EL (cell line): ENCODE results near the gene IL1A.

Source experiments
- DNase-seq: peaks from one replicate; pipeline ENCODE4 v3.0.0-alpha.2; 2016

The IL1A gene

DNA sequence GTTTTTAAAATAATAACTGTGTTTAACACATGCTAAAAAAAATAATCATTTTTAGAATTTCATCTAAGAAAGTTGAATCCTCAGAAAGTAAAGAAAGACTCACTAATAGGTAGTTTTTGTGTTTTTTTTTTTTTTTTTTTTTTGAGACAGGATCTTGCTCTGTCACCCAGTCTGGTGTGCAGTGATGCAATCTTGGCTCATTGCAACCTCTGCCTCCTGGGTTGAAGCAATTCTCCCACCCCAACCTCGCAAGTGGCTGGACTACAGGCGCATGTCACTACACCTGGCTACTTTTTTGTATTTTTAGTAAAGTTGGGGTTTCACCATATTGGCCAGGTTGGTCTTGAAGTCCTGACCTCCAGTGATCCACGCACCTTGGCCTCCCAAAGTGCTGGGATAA is 27.0 kb downstream of the IL1A start:
- no peak for DNase-seq

GRCh38 chr2:112756207-112756606 is 28.1 kb downstream of the IL1A start:
- no peak for DNase-seq

- no peak for DNase-seq
Observed at GRCh38 chr2:112755444-112755843, 28.8 kb downstream of the IL1A start.

GRCh38 chr2:112754564-112754963 is 29.7 kb downstream of the IL1A start:
- DNase-seq, result no peak

GRCh38 chr2:112752667-112753066 is 31.6 kb downstream of the IL1A start:
- no peak for DNase-seq

- no peak for DNase-seq
Observed at GRCh38 chr2:112751451-112752197, 32.7 kb downstream of the IL1A start.

- peak; percentile 46 for DNase-seq
Observed at GRCh38 chr2:112750560-112750843, 33.8 kb downstream of the IL1A start.

- peak; percentile 77 for DNase-seq
Observed at GRCh38 chr2:112749755-112750559, 34.3 kb downstream of the IL1A start.

- no peak for DNase-seq
Observed at GRCh38 chr2:112740527-112740926, 43.8 kb downstream of the IL1A start.

DNA sequence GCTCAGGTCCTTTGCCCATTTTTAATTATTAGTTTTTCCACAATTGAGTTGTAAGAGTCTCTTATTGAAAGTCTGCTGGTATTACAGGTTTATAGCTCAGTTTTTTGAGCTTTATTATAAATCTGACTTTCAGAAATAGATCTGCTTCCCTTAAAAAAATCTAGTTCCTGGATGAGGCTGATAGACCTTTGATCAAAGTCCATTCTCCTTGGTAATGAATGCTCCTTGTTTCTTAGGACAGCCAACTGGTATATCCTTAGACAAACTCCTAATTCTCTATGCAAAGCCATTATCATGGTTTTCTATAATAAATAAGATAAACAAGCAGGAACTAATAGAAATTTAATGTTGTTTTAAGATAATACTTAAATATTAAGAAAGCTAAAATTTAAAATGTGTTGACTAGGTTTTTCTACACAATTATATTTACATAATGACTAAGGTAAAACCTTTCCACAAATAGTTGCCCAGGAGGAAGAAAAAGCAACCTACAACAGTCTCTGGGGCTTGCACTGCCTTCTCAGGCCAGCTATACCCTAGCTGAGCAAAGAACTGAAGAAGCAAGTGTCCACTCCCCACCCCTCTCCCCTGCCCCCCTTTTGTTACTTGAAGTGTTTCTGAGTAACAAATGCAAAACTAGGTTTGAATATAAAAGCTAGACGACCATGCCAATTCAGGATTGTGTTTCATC is 46.6 kb downstream of the IL1A start:
- DNase-seq, result no peak

GRCh38 chr2:112733871-112734270 is 50.4 kb downstream of the IL1A start:
- DNase-seq, result no peak

GRCh38 chr2:112733456-112733855 is 50.8 kb downstream of the IL1A start:
- DNase-seq, result no peak

- DNase-seq, result no peak
Observed at GRCh38 chr2:112731479-112731878, 52.8 kb downstream of the IL1A start.

GRCh38 chr2:112730791-112731190 is 53.5 kb downstream of the IL1A start:
- DNase-seq, result no peak

DNA sequence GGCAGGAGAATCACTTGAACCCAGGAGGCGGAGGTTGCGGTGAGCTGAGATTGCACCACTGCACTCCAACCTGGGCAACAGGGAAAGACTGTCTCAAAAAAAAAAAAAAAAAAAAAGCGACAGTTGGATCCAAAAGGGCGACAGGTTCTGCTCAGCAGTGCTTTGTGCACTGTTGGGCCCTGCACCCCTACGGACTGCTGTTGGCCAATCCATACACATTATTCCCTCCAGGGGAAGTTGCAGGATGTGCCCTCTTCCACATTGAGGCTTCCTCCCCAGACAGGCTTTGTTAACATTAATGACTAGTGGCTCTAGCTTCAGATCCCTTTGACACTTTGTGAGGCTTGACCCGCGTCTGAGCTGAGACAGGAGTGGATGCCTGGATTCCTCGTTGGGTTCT is 54.1 kb downstream of the IL1A start:
- DNase-seq, result no peak

- no peak for DNase-seq
Observed at GRCh38 chr2:112728378-112729175, 55.7 kb downstream of the IL1A start.

DNA sequence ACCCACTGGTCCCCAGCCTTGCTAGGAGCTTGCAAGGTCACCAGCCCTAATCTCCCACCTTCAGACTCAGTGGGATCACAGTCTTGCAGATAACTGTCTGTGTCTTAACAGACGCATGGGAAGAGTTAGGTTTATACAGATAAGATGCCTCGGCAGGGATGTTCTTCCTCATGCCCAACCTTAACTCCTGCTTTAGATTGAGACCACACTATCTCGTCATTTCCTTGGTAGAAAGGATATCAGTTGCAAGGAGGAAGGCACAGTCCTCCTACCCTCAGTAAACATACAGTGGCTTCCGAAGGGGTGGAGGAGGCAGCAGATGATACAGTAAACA is 56.3 kb downstream of the IL1A start:
- DNase-seq, result no peak

- DNase-seq, result no peak
Observed at GRCh38 chr2:112727276-112728028, 56.8 kb downstream of the IL1A start.

DNA sequence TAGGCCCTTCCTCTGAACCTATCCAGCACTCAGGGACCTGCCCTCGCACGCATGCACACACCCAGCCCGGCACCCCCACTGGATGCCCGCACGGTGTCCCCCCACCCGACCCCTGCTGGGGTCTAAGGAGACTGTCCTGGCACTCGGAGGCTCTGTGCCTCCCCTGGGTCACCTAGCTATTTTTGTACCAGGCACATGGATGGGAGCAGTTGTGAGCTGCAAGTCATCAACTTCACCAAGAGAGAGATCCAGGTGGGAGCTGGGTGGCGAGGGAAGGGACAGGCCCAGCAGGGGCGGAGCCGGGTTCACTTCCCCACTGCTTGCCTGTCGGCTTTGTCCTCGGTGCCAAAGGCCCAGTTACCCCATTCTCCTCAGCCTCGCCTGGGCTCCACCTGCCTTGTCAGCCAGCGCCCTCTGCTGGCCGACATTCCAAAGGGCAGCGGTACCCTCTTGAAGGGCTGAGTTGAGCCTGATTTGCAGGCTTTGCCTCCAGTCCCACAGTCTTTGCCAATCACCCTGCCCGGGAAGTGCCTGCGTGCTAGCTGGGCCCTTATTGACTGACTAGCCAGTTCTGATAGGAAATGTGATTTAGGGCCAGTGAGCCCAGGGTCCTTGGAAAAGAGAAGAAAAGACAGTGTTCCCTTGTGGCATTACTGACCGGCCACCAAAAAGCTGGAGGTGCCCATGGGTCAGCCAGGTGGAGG is 57.7 kb downstream of the IL1A start:
- DNase-seq, result peak; percentile 89

- no peak for DNase-seq
Observed at GRCh38 chr2:112725545-112726457, 58.5 kb downstream of the IL1A start.
